Thyroid gland (tissue), 4 donors: ENCODE data around the gene SEPTIN10. TPM values are rescaled to one million over a fixed set of nuclear protein-coding genes. Genes with fewer than 3 reads are reported as not detected.

Experiments
- DNase-seq, 2 donors: peaks; one replicate each; pipeline ENCODE4 v3.0.0-alpha.2; 2019
- H3K27ac ChIP-seq, 3 donors: fragments of 200-600 bp; sonication (generic); 1 replicate in 2 of 3; 2 replicates in 1 of 3; pipeline ENCODE4 v1.5.1; 2016 to 2019; ENCODE audit warnings: mild to moderate bottlenecking in 1 of 3, moderate library complexity in 1 of 3
- H3K27me3 ChIP-seq: fragments of 200-600 bp; sonication (generic); one replicate; pipeline ENCODE4 v1.5.1; 2019
- H3K36me3 ChIP-seq, 2 donors: fragments of 200-600 bp; sonication (generic); one replicate each; pipeline ENCODE4 v1.5.1; 2016 to 2019
- H3K4me1 ChIP-seq, 2 donors: fragments of 200-600 bp; sonication (generic); one replicate each; pipeline ENCODE4 v1.5.1; 2017 to 2019
- H3K4me3 ChIP-seq, 3 donors: fragments of 200-600 bp; sonication (generic); replicated peaks in 1 of 3; 1 replicate in 2 of 3; 2 replicates in 1 of 3; pipeline ENCODE4 v1.5.1; 2016; ENCODE audit warnings: mild to moderate bottlenecking in 1 of 3
- H3K9me3 ChIP-seq: fragments of 200-600 bp; sonication (generic); one replicate; pipeline ENCODE4 v1.5.1; 2017
- CTCF ChIP-seq, 6 experiments: fragments of 200-600 bp in 3 of 6; fragments of 450-650 bp in 3 of 6; sonication (generic) in 3 of 6; IDR thresholded peaks; one replicate each; pipeline ENCODE4 v1.5.1; 2016 to 2019; ENCODE audit warnings: antibody characterized with exemption in 6 of 6, mild to moderate bottlenecking in 2 of 6, inconsistent platforms in 1 of 6, moderate library complexity in 1 of 6
- POLR2A ChIP-seq, 2 donors: fragments of 450-650 bp; IDR thresholded peaks; one replicate each; pipeline ENCODE4 v1.6.1; 2017; ENCODE audit warnings: antibody characterized with exemption in 2 of 2, mild to moderate bottlenecking in 2 of 2, moderate library complexity in 1 of 2
- WGBS, 2 donors: methylation state at CpG; one replicate each; pipeline ENCODE4 v1.1.5; 2017; 5-methylcytosine and 5-hydroxymethylcytosine counted together
- intact Hi-C: fragments of 100-400 bp; cut with DNase I; formaldehyde crosslinking; loops from one replicate; pipeline ENCODE4 v1.15.1; 2023
- total RNA-seq, 4 donors: library from RNA; depleted of rRNA; stranded (reverse); fragments of >200 nt; gene quantifications; one replicate each; pipeline ENCODE4 v1.2.3, GENCODE V29; 2016

The SEPTIN10 gene
- total RNA-seq, 4 donors from 2014 or later: 61.7 to 99.3 (median 70.4) TPM

GRCh38 chr2:109575373-109575772, 38.4 kb downstream of the SEPTIN10 start:
- DNase-seq: no peak
- Histone ChIP-seq H3K4me3 (no peak overlapping the region), H3K27ac (no peak overlapping the region), H3K4me1 (no peaks in the 10 kb centered on the region), H3K36me3 (no peaks in the 10 kb centered on the region), H3K9me3 (no peaks in the 10 kb centered on the region), H3K27me3 (no peaks in the 10 kb centered on the region)
- intact Hi-C loops: no loop called here
- TF ChIP-seq CTCF (IDR thresholded peaks at IDR 0.05) (no peak), POLR2A (IDR thresholded peaks at IDR 0.05) (no peak)
- WGBS, 2 donors: 55 to 73% methylated on average over 1 of the region's 1 CpG

GRCh38 chr2:109563980-109564550, 49.7 kb downstream of the SEPTIN10 start:
- Histone ChIP-seq H3K4me1 (no peaks in the 10 kb centered on the region), H3K9me3 (no peaks in the 10 kb centered on the region), H3K4me3 (no peak overlapping the region), H3K27me3 (no peaks in the 10 kb centered on the region), H3K27ac (no peak overlapping the region), H3K36me3 (peaks cover 4 to 9% of the 10 kb centered on the region in 2 donors)
- WGBS, 2 donors: 83 to 91% methylated on average over 4 of the region's 4 CpGs
- no peak for DNase-seq
- intact Hi-C loops: no loop called here
- no peak for TF ChIP-seq CTCF (IDR thresholded peaks at IDR 0.05)

GRCh38 chr2:109563288-109563687, 50.5 kb downstream of the SEPTIN10 start:
- WGBS, 2 donors: 65 to 77% methylated on average over 2 of the region's 2 CpGs
- Histone ChIP-seq H3K9me3 (no peaks in the 10 kb centered on the region), H3K36me3 (peaks cover 4 to 9% of the 10 kb centered on the region in 2 donors), H3K27me3 (no peaks in the 10 kb centered on the region), H3K4me1 (no peaks in the 10 kb centered on the region), H3K27ac (no peak overlapping the region), H3K4me3 (no peak overlapping the region)
- DNase-seq: no peak
- intact Hi-C loops: no loop called here
- TF ChIP-seq POLR2A (IDR thresholded peaks at IDR 0.05) (no peak), CTCF (IDR thresholded peaks at IDR 0.05) (no peak)

- Histone ChIP-seq H3K9me3 (no peaks in the 10 kb centered on the region), H3K4me3 (no peak overlapping the region), H3K27me3 (no peaks in the 10 kb centered on the region), H3K36me3 (peaks cover 4 to 9% of the 10 kb centered on the region in 2 donors), H3K27ac (no peak overlapping the region), H3K4me1 (no peaks in the 10 kb centered on the region)
- no peak for DNase-seq
- 81 to 89% methylated on average over 2 of the region's 2 CpGs for WGBS, 2 donors
- intact Hi-C loops: no loop called here
- TF ChIP-seq CTCF (IDR thresholded peaks at IDR 0.05): no peak
- TF ChIP-seq POLR2A (IDR thresholded peaks at IDR 0.05): no peak
These were observed 51.3 kb downstream of the SEPTIN10 start for GRCh38 chr2:109562421-109562820.

GRCh38 chr2:109560265-109560664, 53.5 kb downstream of the SEPTIN10 start:
- intact Hi-C loops: no loop called here
- Histone ChIP-seq H3K36me3 (peaks cover 0 to under 1% of the 10 kb centered on the region in 2 donors), H3K4me1 (no peaks in the 10 kb centered on the region), H3K4me3 (no peak overlapping the region), H3K9me3 (no peaks in the 10 kb centered on the region), H3K27me3 (no peaks in the 10 kb centered on the region), H3K27ac (no peak overlapping the region)
- TF ChIP-seq CTCF (IDR thresholded peaks at IDR 0.05) (no peak), POLR2A (IDR thresholded peaks at IDR 0.05) (no peak)
- no peak for DNase-seq
- WGBS, 2 donors: 92 to 94% methylated on average over 1 of the region's 1 CpG
